B cell (primary cell): ENCODE results near the gene PTCHD1. TPM values are rescaled to one million over a fixed set of nuclear protein-coding genes. Genes with fewer than 3 reads are reported as not detected.

Experiments used
- ATAC-seq: fragments of 200-7000 bp; cut with Tn5 transposase; one replicate; pipeline ENCODE4 v1.10.0; 2021; ENCODE audit warnings: low read depth, mild to moderate bottlenecking, moderate number of reproducible peaks, moderate library complexity
- CTCF ChIA-PET: fragments of 350-600 bp; sonication (Branson Sonifier 250); formaldehyde crosslinking; loops from one replicate; lab custom pipeline; 2021; ENCODE audit warnings: antibody characterized with exemption, inconsistent platforms; lab: Charles Lee
- POLR2A ChIA-PET: fragments of 350-600 bp; sonication (Branson Sonifier 250); formaldehyde crosslinking; loops from one replicate; lab custom pipeline; 2021; ENCODE audit warnings: antibody characterized with exemption; lab: Charles Lee
- DNase-seq: peaks from one replicate; pipeline ENCODE4 v3.0.0; 2013
- H2AFZ ChIP-seq: 2 replicates; pipeline ENCODE4 v1.6.1; 2012; ENCODE audit warnings: mild to moderate bottlenecking, low read depth, low read length; ENCODE audit not compliant: insufficient read depth, poor library complexity, severe bottlenecking
- H3K27ac ChIP-seq, 2 donors: 1 replicate in 1 of 2; 2 replicates in 1 of 2; pipeline ENCODE4 v1.5.1; 2012 to 2013; ENCODE audit warnings: low read length in 2 of 2, mild to moderate bottlenecking in 2 of 2, moderate library complexity in 1 of 2
- H3K27me3 ChIP-seq, 4 experiments: fragments of 200-600 bp in 1 of 4; sonication (generic) in 1 of 4; replicated peaks in 1 of 4; 1 replicate in 2 of 4; 2 replicates in 2 of 4; pipeline versions ENCODE4 v1.6.1 to v1.7.0; 2013 to 2016; ENCODE audit warnings: low read length in 3 of 4, mild to moderate bottlenecking in 2 of 4, mixed read lengths in 1 of 4, moderate library complexity in 1 of 4; ENCODE audit not compliant: insufficient read depth in 4 of 4, control insufficient read depth in 3 of 4; ENCODE audit errors: control extremely low read depth in 1 of 4
- H3K36me3 ChIP-seq, 2 experiments: replicated peaks in 1 of 2; 1 replicate in 1 of 2; 2 replicates in 1 of 2; pipeline versions ENCODE4 v1.6.1 to v1.7.1; 2013; ENCODE audit warnings: low read length in 1 of 2; ENCODE audit not compliant: insufficient read depth in 2 of 2, control insufficient read depth in 1 of 2; ENCODE audit errors: control extremely low read depth in 1 of 2, extremely low read depth in 1 of 2
- H3K4me1 ChIP-seq, 2 donors: fragments of 200-600 bp in 1 of 2; sonication (generic) in 1 of 2; 1 replicate in 1 of 2; 2 replicates in 1 of 2; pipeline versions ENCODE4 v1.5.1 to v1.6.1; 2013 to 2017; ENCODE audit warnings: low read length in 2 of 2; ENCODE audit not compliant: control insufficient read depth in 2 of 2, insufficient read depth in 2 of 2
- H3K4me2 ChIP-seq: replicated peaks from 2 replicates; pipeline ENCODE3; 2012; ENCODE audit warnings: mild to moderate bottlenecking, low read depth, low read length; ENCODE audit not compliant: poor library complexity, severe bottlenecking
- H3K4me3 ChIP-seq, 5 experiments: fragments of 200-600 bp in 1 of 5; sonication (generic) in 1 of 5; 1 replicate in 3 of 5; 2 replicates in 2 of 5; pipeline versions ENCODE4 v1.5.1 to v1.7.0; 2011 to 2016; ENCODE audit warnings: low read length in 4 of 5, mild to moderate bottlenecking in 4 of 5, low read depth in 2 of 5, control low read depth in 1 of 5, moderate library complexity in 1 of 5; ENCODE audit not compliant: insufficient read depth in 1 of 5; ENCODE audit errors: control extremely low read depth in 1 of 5, extremely low read depth in 1 of 5
- H3K79me2 ChIP-seq: fragments of 200-600 bp; sonication (generic); one replicate; pipeline ENCODE4 v1.6.0; 2016; ENCODE audit warnings: low read length; ENCODE audit not compliant: control insufficient read depth, insufficient read depth
- H3K9ac ChIP-seq: fragments of 200-600 bp; sonication (generic); 2 replicates; pipeline ENCODE4 v1.6.1; 2017; ENCODE audit warnings: mild to moderate bottlenecking, low read length, moderate library complexity
- H3K9me3 ChIP-seq, 3 donors: one replicate each; pipeline versions ENCODE4 v1.6.1 to v1.7.1; 2013; ENCODE audit warnings: low read length in 2 of 3; ENCODE audit not compliant: control insufficient read depth in 2 of 3, insufficient read depth in 1 of 3; ENCODE audit errors: control extremely low read depth in 1 of 3
- H4K20me1 ChIP-seq: 2 replicates; pipeline ENCODE4 v1.6.0; 2012; ENCODE audit warnings: mild to moderate bottlenecking, low read length; ENCODE audit not compliant: insufficient read depth, control insufficient read depth, poor library complexity, severe bottlenecking
- H3K27ac Mint-ChIP-seq: one replicate; pipeline ENCODE4 v1.8.0; 2021; ENCODE audit warnings: mixed read lengths
- H3K27me3 Mint-ChIP-seq: one replicate; pipeline ENCODE4 v1.8.0; 2021; ENCODE audit warnings: mixed read lengths
- H3K4me1 Mint-ChIP-seq: one replicate; pipeline ENCODE4 v1.8.0; 2021; ENCODE audit warnings: mixed read lengths
- H3K4me3 Mint-ChIP-seq: one replicate; pipeline ENCODE4 v1.8.0; 2021; ENCODE audit warnings: mixed read lengths
- H3K9me3 Mint-ChIP-seq: one replicate; pipeline ENCODE4 v1.8.0; 2022; ENCODE audit warnings: mixed read lengths; ENCODE audit not compliant: insufficient read depth
- CTCF ChIP-seq: fragments of 200-600 bp; IDR thresholded peaks from one replicate; pipeline ENCODE4 v1.8.0; 2022; ENCODE audit warnings: antibody characterized with exemption, mild to moderate bottlenecking
- EZH2 ChIP-seq: IDR thresholded peaks from 2 replicates; pipeline ENCODE4 v1.6.1; 2012; ENCODE audit warnings: borderline replicate concordance, low read depth, mild to moderate bottlenecking, moderate library complexity, low read length; ENCODE audit not compliant: insufficient read depth, poor library complexity, severe bottlenecking
- WGBS: methylation state at CpG from one replicate; pipeline ENCODE4 v1.1.5; 2013; ENCODE audit warnings: missing lambda C conversion rate; ENCODE audit not compliant: insufficient coverage; 5-methylcytosine and 5-hydroxymethylcytosine counted together
- intact Hi-C: fragments of 100-400 bp; cut with micrococcal nuclease; formaldehyde crosslinking; loops from one replicate; pipeline ENCODE4 v1.10.0; 2022
- polyA plus RNA-seq: library from polyadenylated mRNA; depleted of rRNA; stranded (reverse); fragments of >200 nt; gene quantifications from 2 replicates; pipeline ENCODE4 v1.2.3, GENCODE V29; 2012
- total RNA-seq, 2 donors: library from RNA; stranded (reverse); fragments of 120-200 nt in 1 of 2; gene quantifications; 1 replicate in 1 of 2; 2 replicates in 1 of 2; pipeline versions ENCODE4 v1.2.3 to v1.2.4, GENCODE V29; 2013 to 2022

The PTCHD1 gene
- total and polyA plus RNA-seq, 2 donors (not counting 1 experiment from before 2014, with no cell fraction given), result not detected

- H3K27me3 Mint-ChIP-seq, result no peaks in the 10 kb centered on the region
- no peaks in the 10 kb centered on the region for H3K4me1 Mint-ChIP-seq
- H4K20me1 ChIP-seq, result no peaks in the 10 kb centered on the region
- H3K36me3 ChIP-seq, result no peaks in the 10 kb centered on the region
- intact Hi-C loops, result no loop called here
- WGBS, result 75% methylated on average over 1 of the region's 1 CpG
- H3K27ac Mint-ChIP-seq, result no peak overlapping the region
- no peak overlapping the region for H3K9ac ChIP-seq
- DNase-seq (no peak), ATAC-seq (no peak)
- H3K9me3 ChIP-seq, result peaks cover 0 to 4% (median 0%) of the 10 kb centered on the region in 3 donors
- H3K4me3 ChIP-seq, result no peak overlapping the region
- H3K27me3 ChIP-seq, result no peaks in the 10 kb centered on the region
- no peaks in the 10 kb centered on the region for H3K9me3 Mint-ChIP-seq
- H3K4me2 ChIP-seq, result no peak overlapping the region
- no peaks in the 10 kb centered on the region for H3K79me2 ChIP-seq
- no peak overlapping the region for H3K27ac ChIP-seq
- TF ChIP-seq EZH2 (no peak), CTCF (no peak)
- H2AFZ ChIP-seq, result no peak overlapping the region
- POLR2A ChIA-PET, result no interaction called here
- CTCF ChIA-PET, result no interaction called here
- H3K4me1 ChIP-seq, result no peaks in the 10 kb centered on the region
- no peak overlapping the region for H3K4me3 Mint-ChIP-seq
Observed at GRCh38 chrX:23435108-23435507, 100.5 kb downstream of the PTCHD1 start.

DNA sequence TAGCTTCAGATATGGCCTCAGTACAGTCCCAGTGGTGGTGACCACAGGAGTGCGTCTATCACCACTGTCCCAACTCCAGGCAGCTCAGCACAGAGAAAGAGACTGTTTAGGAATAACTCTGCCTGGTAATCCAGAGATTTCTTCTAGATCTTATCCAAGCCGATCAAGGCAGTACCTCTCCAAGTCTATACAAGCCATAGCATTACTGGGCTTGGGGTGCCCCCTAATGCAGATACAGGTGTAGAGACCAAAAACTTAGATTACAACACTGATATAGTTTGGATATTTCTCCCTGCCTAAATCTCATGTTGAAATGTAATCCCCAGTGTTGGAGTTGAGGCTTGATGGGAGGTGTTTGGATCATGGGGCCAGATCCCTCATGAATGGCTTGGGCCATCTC lies 100.9 kb downstream of the PTCHD1 start:
- DNase-seq (no peak), ATAC-seq (no peak)
- TF ChIP-seq EZH2 (no peak), CTCF (no peak)
- Histone ChIP-seq H3K36me3 (no peaks in the 10 kb centered on the region), H3K9ac (no peak overlapping the region), H3K27ac (no peak overlapping the region), H3K4me3 (no peak overlapping the region), H3K27me3 (no peaks in the 10 kb centered on the region), H2AFZ (no peak overlapping the region), H3K79me2 (no peaks in the 10 kb centered on the region), H3K4me2 (no peak overlapping the region), H4K20me1 (no peaks in the 10 kb centered on the region), H3K9me3 (no peaks in the 10 kb centered on the region), H3K4me1 (no peaks in the 10 kb centered on the region)
- POLR2A ChIA-PET, result no interaction called here
- Mint-ChIP-seq H3K4me1 (no peaks in the 10 kb centered on the region), H3K27me3 (no peaks in the 10 kb centered on the region), H3K4me3 (no peak overlapping the region), H3K9me3 (no peaks in the 10 kb centered on the region), H3K27ac (no peak overlapping the region)
- CTCF ChIA-PET, result no interaction called here
- 100% methylated on average over 1 of the region's 2 CpGs for WGBS
- intact Hi-C loops, result no loop called here
